Measurements from ENCODE around the gene PLEKHH2. TPM values are rescaled to one million over a fixed set of nuclear protein-coding genes. Genes with fewer than 3 reads are reported as not detected.
"Not testable (repeated sequence)": the region's sequence is repeated elsewhere in the genome, so short reads cannot be mapped to it uniquely, and the experiment has no call there.

The PLEKHH2 gene
- total and polyA plus RNA-seq, 2 donors: 7.0 to 53.6 TPM

- H3K27ac ChIP-seq (ENCODE audit: low read depth): no peak overlapping the region
- no peaks in the 10 kb centered on the region for H3K36me3 ChIP-seq (ENCODE audit: insufficient read depth)
- DNase-seq (ENCODE audit: extremely low spot score): no peak
- no peaks in the 10 kb centered on the region for H3K4me1 ChIP-seq (ENCODE audit: insufficient read depth)
- peak overlapping the region; percentile 48 for H3K4me3 ChIP-seq (ENCODE audit: low read depth, low read length)
- WGBS: 35% methylated on average over 14 of the region's 14 CpGs
Observed at GRCh38 chr2:43675646-43676321, 38.7 kb downstream of the PLEKHH2 start.

GRCh38 chr2:43676322-43677050, 39.4 kb downstream of the PLEKHH2 start, which contains the start of gene C1GALT1C1L:
C1GALT1C1L (minus strand) TSS chr2:43676429; CDS start chr2:43676322, 107 bp downstream.
- peak within 1 kb of the TSS; percentile 48 for H3K4me3 ChIP-seq (ENCODE audit: low read depth, low read length)
- H3K4me1 ChIP-seq (ENCODE audit: insufficient read depth): no peaks in the 10 kb centered on the region
- H3K27ac ChIP-seq (ENCODE audit: low read depth): no peak within 1 kb of the TSS
- peak; percentile 6 for DNase-seq (ENCODE audit: extremely low spot score)
- no peaks in the 10 kb centered on the region for H3K36me3 ChIP-seq (ENCODE audit: insufficient read depth)
- WGBS: 7% methylated on average over 27 of the region's 27 CpGs

GRCh38 chr2:43677783-43678182, 40.7 kb downstream of the PLEKHH2 start:
- 96% methylated on average over 32 of the region's 32 CpGs for WGBS
- DNase-seq (ENCODE audit: extremely low spot score); H3K36me3 ChIP-seq (ENCODE audit: insufficient read depth); H3K4me1 ChIP-seq (ENCODE audit: insufficient read depth); H3K27ac ChIP-seq (ENCODE audit: low read depth); H3K4me3 ChIP-seq (ENCODE audit: low read depth, low read length): not testable (repeated sequence)

GRCh38 chr2:43685357-43685756, 48.3 kb downstream of the PLEKHH2 start:
- WGBS: 59% methylated on average over 5 of the region's 5 CpGs
- Histone ChIP-seq H3K27ac (ENCODE audit: low read depth) (no peak overlapping the region), H3K36me3 (ENCODE audit: insufficient read depth) (no peaks in the 10 kb centered on the region), H3K4me3 (ENCODE audit: low read depth, low read length) (no peak overlapping the region), H3K4me1 (ENCODE audit: insufficient read depth) (peaks cover 1% of the 10 kb centered on the region)
- no peak for DNase-seq (ENCODE audit: extremely low spot score)

GRCh38 chr2:43689999-43690398, 52.9 kb downstream of the PLEKHH2 start:
- Histone ChIP-seq H3K4me1 (ENCODE audit: insufficient read depth) (peaks cover 1% of the 10 kb centered on the region), H3K27ac (ENCODE audit: low read depth) (no peak overlapping the region)
- WGBS: 85% methylated on average over 2 of the region's 2 CpGs

GRCh38 chr2:43692428-43692994, 55.5 kb downstream of the PLEKHH2 start:
- peaks cover 1% of the 10 kb centered on the region for H3K4me1 ChIP-seq (ENCODE audit: insufficient read depth)

More at GRCh38 chr2:43689999-43690398, 52.9 kb downstream of the PLEKHH2 start:
- H3K36me3 ChIP-seq (ENCODE audit: insufficient read depth): no peaks in the 10 kb centered on the region
- H3K4me3 ChIP-seq (ENCODE audit: low read depth, low read length): no peak overlapping the region
- DNase-seq (ENCODE audit: extremely low spot score): no peak

GRCh38 chr2:43698140-43698539, 61.1 kb downstream of the PLEKHH2 start:
- 91% methylated on average over 6 of the region's 6 CpGs for WGBS
- not testable (repeated sequence) for H3K36me3 ChIP-seq (ENCODE audit: insufficient read depth); H3K27ac ChIP-seq (ENCODE audit: low read depth); H3K4me1 ChIP-seq (ENCODE audit: insufficient read depth); DNase-seq (ENCODE audit: extremely low spot score); H3K4me3 ChIP-seq (ENCODE audit: low read depth, low read length)

More at GRCh38 chr2:43692428-43692994, 55.5 kb downstream of the PLEKHH2 start:
- no peak for DNase-seq (ENCODE audit: extremely low spot score)
- H3K36me3 ChIP-seq (ENCODE audit: insufficient read depth): no peaks in the 10 kb centered on the region
- H3K4me3 ChIP-seq (ENCODE audit: low read depth, low read length): no peak overlapping the region
- 92% methylated on average over 5 of the region's 5 CpGs for WGBS
- no peak overlapping the region for H3K27ac ChIP-seq (ENCODE audit: low read depth)

GRCh38 chr2:43699761-43700160, 62.7 kb downstream of the PLEKHH2 start:
- Histone ChIP-seq H3K4me1 (ENCODE audit: insufficient read depth) (no peaks in the 10 kb centered on the region), H3K4me3 (ENCODE audit: low read depth, low read length) (no peak overlapping the region), H3K27ac (ENCODE audit: low read depth) (no peak overlapping the region), H3K36me3 (ENCODE audit: insufficient read depth) (peaks cover 2% of the 10 kb centered on the region)
- 73% methylated on average over 3 of the region's 3 CpGs for WGBS
- DNase-seq (ENCODE audit: extremely low spot score): no peak

GRCh38 chr2:43701111-43701510, 64.1 kb downstream of the PLEKHH2 start:
- Histone ChIP-seq H3K36me3 (ENCODE audit: insufficient read depth) (peaks cover 2% of the 10 kb centered on the region), H3K4me3 (ENCODE audit: low read depth, low read length) (no peak overlapping the region), H3K4me1 (ENCODE audit: insufficient read depth) (no peaks in the 10 kb centered on the region), H3K27ac (ENCODE audit: low read depth) (no peak overlapping the region)
- DNase-seq (ENCODE audit: extremely low spot score): no peak

- H3K4me1 ChIP-seq (ENCODE audit: insufficient read depth): no peaks in the 10 kb centered on the region
- no peak for DNase-seq (ENCODE audit: extremely low spot score)
- peak overlapping the region; percentile 60 for H3K27ac ChIP-seq (ENCODE audit: low read depth)
- H3K4me3 ChIP-seq (ENCODE audit: low read depth, low read length): no peak overlapping the region
- H3K36me3 ChIP-seq (ENCODE audit: insufficient read depth): no peaks in the 10 kb centered on the region
- 38% methylated on average over 7 of the region's 7 CpGs for WGBS
Observed at GRCh38 chr2:43707255-43708015, 70.4 kb downstream of the PLEKHH2 start.

- no peaks in the 10 kb centered on the region for H3K36me3 ChIP-seq (ENCODE audit: insufficient read depth)
- no peak overlapping the region for H3K27ac ChIP-seq (ENCODE audit: low read depth)
- no peaks in the 10 kb centered on the region for H3K4me1 ChIP-seq (ENCODE audit: insufficient read depth)
- no peak overlapping the region for H3K4me3 ChIP-seq (ENCODE audit: low read depth, low read length)
- WGBS: 77% methylated on average over 6 of the region's 6 CpGs
- DNase-seq (ENCODE audit: extremely low spot score): no peak
Observed at GRCh38 chr2:43708178-43708577, 71.1 kb downstream of the PLEKHH2 start.

- no peak overlapping the region for H3K27ac ChIP-seq (ENCODE audit: low read depth)
- H3K36me3 ChIP-seq (ENCODE audit: insufficient read depth): no peaks in the 10 kb centered on the region
- H3K4me1 ChIP-seq (ENCODE audit: insufficient read depth): no peaks in the 10 kb centered on the region
- DNase-seq (ENCODE audit: extremely low spot score): no peak
- H3K4me3 ChIP-seq (ENCODE audit: low read depth, low read length): no peak overlapping the region
Observed at GRCh38 chr2:43708891-43709290, 71.8 kb downstream of the PLEKHH2 start.

- H3K36me3 ChIP-seq (ENCODE audit: insufficient read depth): no peaks in the 10 kb centered on the region
- no peak overlapping the region for H3K27ac ChIP-seq (ENCODE audit: low read depth)
- DNase-seq (ENCODE audit: extremely low spot score): no peak
- no peaks in the 10 kb centered on the region for H3K4me1 ChIP-seq (ENCODE audit: insufficient read depth)
- no peak overlapping the region for H3K4me3 ChIP-seq (ENCODE audit: low read depth, low read length)
Observed at GRCh38 chr2:43710866-43711265, 73.8 kb downstream of the PLEKHH2 start.

All from urinary bladder (tissue), 4 donors.